Testis (tissue), 3 donors: ENCODE measurements around the gene YTHDC1. TPM values are rescaled to one million over a fixed set of nuclear protein-coding genes. Genes with fewer than 3 reads are reported as not detected.

Experiments
- DNase-seq: peaks from one replicate; pipeline ENCODE4 v3.0.0-alpha.2; 2019
- H3K27ac ChIP-seq, 2 donors: fragments of 200-600 bp; sonication (generic); one replicate each; pipeline ENCODE4 v1.5.1; 2019
- H3K27me3 ChIP-seq: fragments of 200-600 bp; sonication (generic); one replicate; pipeline ENCODE4 v1.5.1; 2019
- H3K36me3 ChIP-seq: fragments of 200-600 bp; sonication (generic); one replicate; pipeline ENCODE4 v1.5.1; 2017; ENCODE audit warnings: low read depth; ENCODE audit errors: missing control alignments
- H3K4me1 ChIP-seq: fragments of 200-600 bp; sonication (generic); one replicate; pipeline ENCODE4 v1.5.1; 2019
- H3K4me3 ChIP-seq, 2 donors: fragments of 200-600 bp; sonication (generic); one replicate each; pipeline ENCODE4 v1.5.1; 2017 to 2019
- H3K9me3 ChIP-seq: fragments of 200-600 bp; sonication (generic); one replicate; pipeline ENCODE4 v1.5.1; 2017
- POLR2A ChIP-seq: fragments of 450-650 bp; IDR thresholded peaks from one replicate; pipeline ENCODE4 v1.6.1; 2017; ENCODE audit warnings: antibody characterized with exemption, mild to moderate bottlenecking, moderate library complexity
- WGBS, 2 donors: methylation state at CpG; one replicate each; pipeline ENCODE4 v1.1.5; 2018; 5-methylcytosine and 5-hydroxymethylcytosine counted together
- intact Hi-C: fragments of 100-400 bp; cut with DNase I; formaldehyde crosslinking; loops from one replicate; pipeline ENCODE4 v1.15.1; 2023; ENCODE audit warnings: low total_unique reads
- polyA plus RNA-seq: library from polyadenylated mRNA; stranded (reverse); fragments of 350-450 nt; fragmentation: Illumina TruSeq; extraction: RNeasy Lipid Tissue Mini Kit (QIAGEN cat#74804); gene quantifications from one replicate; pipeline ENCODE4 v1.2.3, GENCODE V29; 2014; ENCODE audit warnings: low read depth, low replicate concordance; ENCODE audit not compliant: insufficient read depth
- total RNA-seq, 2 donors: library from RNA; depleted of rRNA; stranded (reverse); fragments of >200 nt; gene quantifications; one replicate each; pipeline ENCODE4 v1.2.3, GENCODE V29; 2016
- TF ChIP-seq, protein P1 (sequence below), 3 experiments: fragments of 450-650 bp in 2 of 3; fragments of 200-600 bp in 1 of 3; sonication (generic) in 1 of 3; IDR thresholded peaks; one replicate each; pipeline ENCODE4 v1.5.1; 2016 to 2019; ENCODE audit warnings: antibody characterized with exemption in 3 of 3, mild to moderate bottlenecking in 2 of 3, moderate library complexity in 1 of 3

Gene YTHDC1
- total and polyA plus RNA-seq, 3 donors from 2014 or later, result 56.5 to 92.6 (median 78.2) TPM

DNA sequence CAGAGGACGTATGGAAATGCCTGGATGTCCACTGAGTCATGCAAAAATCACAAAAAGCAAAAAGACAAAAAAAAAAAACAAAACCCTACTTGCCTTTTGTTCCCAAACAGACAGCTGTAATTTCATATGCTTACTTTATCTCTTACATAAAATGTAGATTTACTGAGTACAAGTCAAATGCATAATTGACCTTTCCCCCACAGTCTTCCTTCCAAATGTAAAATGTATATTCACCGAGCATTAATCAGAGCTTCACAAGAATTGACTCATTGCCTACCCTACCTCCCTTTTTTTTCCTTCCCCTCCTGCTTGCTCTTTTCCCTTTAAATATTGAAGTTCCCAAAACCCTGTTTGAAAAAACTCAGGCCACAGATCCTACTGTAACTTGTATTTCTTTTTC is 71.9 kb downstream of the YTHDC1 start:
- Histone ChIP-seq H3K27ac (no peak overlapping the region), H3K4me1 (no peaks in the 10 kb centered on the region), H3K4me3 (no peak overlapping the region), H3K36me3 (no peaks in the 10 kb centered on the region), H3K27me3 (no peaks in the 10 kb centered on the region), H3K9me3 (no peaks in the 10 kb centered on the region)
- 77 to 89% methylated on average over 2 of the region's 2 CpGs for WGBS, 2 donors
- no peak for TF ChIP-seq POLR2A
- TF ChIP-seq, protein P1, sequence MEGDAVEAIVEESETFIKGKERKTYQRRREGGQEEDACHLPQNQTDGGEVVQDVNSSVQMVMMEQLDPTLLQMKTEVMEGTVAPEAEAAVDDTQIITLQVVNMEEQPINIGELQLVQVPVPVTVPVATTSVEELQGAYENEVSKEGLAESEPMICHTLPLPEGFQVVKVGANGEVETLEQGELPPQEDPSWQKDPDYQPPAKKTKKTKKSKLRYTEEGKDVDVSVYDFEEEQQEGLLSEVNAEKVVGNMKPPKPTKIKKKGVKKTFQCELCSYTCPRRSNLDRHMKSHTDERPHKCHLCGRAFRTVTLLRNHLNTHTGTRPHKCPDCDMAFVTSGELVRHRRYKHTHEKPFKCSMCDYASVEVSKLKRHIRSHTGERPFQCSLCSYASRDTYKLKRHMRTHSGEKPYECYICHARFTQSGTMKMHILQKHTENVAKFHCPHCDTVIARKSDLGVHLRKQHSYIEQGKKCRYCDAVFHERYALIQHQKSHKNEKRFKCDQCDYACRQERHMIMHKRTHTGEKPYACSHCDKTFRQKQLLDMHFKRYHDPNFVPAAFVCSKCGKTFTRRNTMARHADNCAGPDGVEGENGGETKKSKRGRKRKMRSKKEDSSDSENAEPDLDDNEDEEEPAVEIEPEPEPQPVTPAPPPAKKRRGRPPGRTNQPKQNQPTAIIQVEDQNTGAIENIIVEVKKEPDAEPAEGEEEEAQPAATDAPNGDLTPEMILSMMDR (IDR thresholded peaks at IDR 0.05), result no peak
- no peak for DNase-seq
- intact Hi-C loops, result no loop called here

DNA sequence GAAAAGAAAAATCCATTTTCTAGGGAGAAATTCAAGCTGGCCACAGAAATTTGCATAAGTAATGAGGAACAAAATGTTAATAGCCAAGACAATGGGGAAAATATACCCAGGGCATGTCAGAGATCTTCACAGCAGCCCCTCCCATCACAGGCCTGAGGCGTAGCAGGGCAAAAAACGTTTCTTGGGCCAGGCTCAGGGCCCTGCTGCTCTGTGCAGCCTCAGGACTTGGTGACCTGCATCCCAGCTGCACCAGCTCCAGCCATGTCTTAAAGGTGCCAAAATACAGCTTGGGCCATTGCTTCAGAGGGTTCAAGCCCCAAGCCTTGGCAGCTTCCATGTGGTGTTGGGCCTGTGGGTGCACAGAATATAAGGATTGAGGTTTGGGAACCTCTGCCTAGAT is 72.3 kb downstream of the YTHDC1 start:
- WGBS, 2 donors, result 57 to 68% methylated on average over 2 of the region's 2 CpGs
- DNase-seq, result no peak
- intact Hi-C loops, result no loop called here
- Histone ChIP-seq H3K27ac (no peak overlapping the region), H3K4me1 (no peaks in the 10 kb centered on the region), H3K9me3 (no peaks in the 10 kb centered on the region), H3K4me3 (no peak overlapping the region), H3K27me3 (no peaks in the 10 kb centered on the region), H3K36me3 (no peaks in the 10 kb centered on the region)
- TF ChIP-seq, protein P1 (IDR thresholded peaks at IDR 0.05), result no peak
- TF ChIP-seq POLR2A, result no peak

DNA sequence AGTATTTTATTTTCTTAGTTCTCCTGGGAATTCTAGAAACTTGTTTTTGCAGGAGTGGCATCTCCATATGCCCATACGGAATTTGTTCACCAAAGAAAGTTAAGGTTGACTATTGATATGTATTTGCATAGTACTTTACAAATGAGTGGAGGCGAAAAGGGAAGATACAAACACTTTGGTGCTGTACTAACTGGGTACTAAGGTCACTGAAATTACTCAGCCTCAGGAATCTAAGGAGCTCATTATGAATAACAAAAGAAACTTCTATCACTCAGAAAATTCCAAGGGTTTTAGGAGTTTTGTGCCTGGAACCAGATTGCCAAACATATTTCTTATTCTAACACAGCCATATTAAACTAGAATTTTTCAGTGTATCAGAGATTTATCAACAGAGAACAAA is 77.0 kb downstream of the YTHDC1 start:
- Histone ChIP-seq H3K9me3 (no peaks in the 10 kb centered on the region), H3K36me3 (no peaks in the 10 kb centered on the region), H3K27ac (no peak overlapping the region), H3K27me3 (no peaks in the 10 kb centered on the region), H3K4me1 (no peaks in the 10 kb centered on the region), H3K4me3 (no peak overlapping the region)
- 58 to 75% methylated on average over 2 of the region's 2 CpGs for WGBS, 2 donors
- intact Hi-C loops, result no loop called here
- DNase-seq, result no peak
- TF ChIP-seq, protein P1 (IDR thresholded peaks at IDR 0.05), result no peak
- no peak for TF ChIP-seq POLR2A

DNA sequence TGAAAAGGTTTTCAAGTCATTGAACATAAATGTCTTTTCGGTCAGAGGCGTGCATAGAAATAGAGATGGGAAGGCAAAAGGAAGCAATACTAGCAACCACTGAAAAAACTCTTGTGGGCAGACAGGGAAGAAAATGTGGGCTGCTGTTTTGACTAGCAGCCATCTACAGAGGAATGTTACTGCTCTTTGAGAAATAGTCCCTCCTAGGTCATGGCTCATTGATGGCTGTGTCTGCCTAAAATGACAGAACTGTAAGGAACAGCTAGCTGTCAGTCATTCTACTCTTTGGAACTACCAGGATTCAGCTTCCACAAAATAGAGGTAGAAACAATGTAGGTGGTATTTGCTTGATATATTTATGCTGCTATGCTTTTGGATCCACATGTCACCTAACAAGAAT is 77.5 kb downstream of the YTHDC1 start:
- no peaks in the 10 kb centered on the region for H3K4me1 ChIP-seq
- no peaks in the 10 kb centered on the region for H3K27me3 ChIP-seq
- WGBS, 2 donors, result 18 to 43% methylated on average over 2 of the region's 2 CpGs
- TF ChIP-seq POLR2A, result no peak
- TF ChIP-seq, protein P1 (IDR thresholded peaks at IDR 0.05), result no peak
- no peak for DNase-seq
- intact Hi-C loops, result no loop called here
- no peak overlapping the region for H3K27ac ChIP-seq
- H3K9me3 ChIP-seq, result no peaks in the 10 kb centered on the region
- no peaks in the 10 kb centered on the region for H3K36me3 ChIP-seq
- H3K4me3 ChIP-seq, result no peak overlapping the region

DNA sequence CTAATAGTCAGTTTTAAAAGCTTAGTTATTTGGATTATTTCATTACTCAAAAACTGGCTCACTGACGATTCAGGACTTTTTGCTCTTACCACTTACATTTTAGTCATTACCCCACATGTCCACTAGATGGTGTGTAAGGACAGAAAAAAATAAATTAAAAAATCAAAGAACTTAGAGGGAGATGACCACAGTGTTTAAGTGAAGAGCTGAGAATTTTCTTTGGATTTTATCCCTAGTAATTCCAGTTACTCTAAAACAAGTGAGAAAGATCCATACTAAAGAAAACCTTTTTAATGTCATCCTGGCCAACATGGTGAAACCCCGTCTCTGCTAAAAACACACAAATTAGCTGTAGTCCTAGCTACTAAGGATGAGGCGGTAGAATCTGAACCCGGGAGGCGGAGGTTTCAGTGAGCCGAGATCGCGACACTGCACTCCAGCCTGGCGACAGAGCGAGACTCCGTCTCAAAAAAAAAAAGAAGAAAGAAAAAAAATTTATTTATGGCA is 78.0 kb downstream of the YTHDC1 start:
- intact Hi-C loops, result no loop called here
- H3K4me1 ChIP-seq, result no peaks in the 10 kb centered on the region
- no peak overlapping the region for H3K27ac ChIP-seq
- no peak for TF ChIP-seq POLR2A
- TF ChIP-seq, protein P1 (IDR thresholded peaks at IDR 0.05), result peak; percentile 72 to 84 (median 80)
- no peak for DNase-seq
- H3K4me3 ChIP-seq, result no peak overlapping the region
- no peaks in the 10 kb centered on the region for H3K9me3 ChIP-seq
- H3K27me3 ChIP-seq, result no peaks in the 10 kb centered on the region
- 9 to 20% methylated on average over 11 of the region's 11 CpGs for WGBS, 2 donors
- no peaks in the 10 kb centered on the region for H3K36me3 ChIP-seq
